T follicular helper cell (primary cell): Measurements from ENCODE around the gene TBC1D14.

ENCODE experiments used
- DNase-seq: peaks from one replicate; pipeline ENCODE4 v3.0.0-alpha.2; 2020; ENCODE audit warnings: low read depth

TBC1D14 gene

GRCh38 chr4:6929339-6929811 is 19.7 kb downstream of the TBC1D14 start:
- no peak for DNase-seq

- DNase-seq: no peak
Observed at GRCh38 chr4:6929812-6930464, 20.3 kb downstream of the TBC1D14 start.

- DNase-seq: no peak
Observed at GRCh38 chr4:6932475-6932874, 22.8 kb downstream of the TBC1D14 start.

GRCh38 chr4:6932918-6933317 is 23.3 kb downstream of the TBC1D14 start:
- no peak for DNase-seq

GRCh38 chr4:6933691-6934430 is 24.2 kb downstream of the TBC1D14 start:
- no peak for DNase-seq

- no peak for DNase-seq
Observed at GRCh38 chr4:6935965-6936364, 26.3 kb downstream of the TBC1D14 start.

- DNase-seq: no peak
Observed at GRCh38 chr4:6937201-6937600, 27.6 kb downstream of the TBC1D14 start.

GRCh38 chr4:6937754-6938153 is 28.1 kb downstream of the TBC1D14 start:
- DNase-seq: no peak

GRCh38 chr4:6938237-6938636 is 28.6 kb downstream of the TBC1D14 start:
- no peak for DNase-seq

GRCh38 chr4:6938647-6939271 is 29.1 kb downstream of the TBC1D14 start:
- DNase-seq: no peak

GRCh38 chr4:6939761-6940743 is 30.4 kb downstream of the TBC1D14 start:
- DNase-seq: no peak

GRCh38 chr4:6940744-6941137 is 31.1 kb downstream of the TBC1D14 start:
- DNase-seq: no peak

GRCh38 chr4:6941796-6942195 is 32.2 kb downstream of the TBC1D14 start:
- no peak for DNase-seq

GRCh38 chr4:6942238-6942800 is 32.7 kb downstream of the TBC1D14 start:
- DNase-seq: peak; percentile 8

- DNase-seq: no peak
Observed at GRCh38 chr4:6943012-6943884, 33.6 kb downstream of the TBC1D14 start.

- DNase-seq: no peak
Observed at GRCh38 chr4:6943885-6944225, 34.2 kb downstream of the TBC1D14 start.

GRCh38 chr4:6944301-6945051 is 34.9 kb downstream of the TBC1D14 start:
- no peak for DNase-seq

- DNase-seq: no peak
Observed at GRCh38 chr4:6945052-6945409, 35.4 kb downstream of the TBC1D14 start.

- no peak for DNase-seq
Observed at GRCh38 chr4:6946497-6946896, 36.9 kb downstream of the TBC1D14 start.

GRCh38 chr4:6948134-6948460 is 38.5 kb downstream of the TBC1D14 start:
- no peak for DNase-seq
